K562 (cell line): ENCODE measurements around the gene MTA2. TPM values are rescaled to one million over a fixed set of nuclear protein-coding genes. Genes with fewer than 3 reads are reported as not detected.

Experiments
- ARNT ChIP-seq, 2 experiments: fragments of 450-650 bp; IDR thresholded peaks; 2 replicates each; pipeline ENCODE4 v1.6.1; 2016; ENCODE audit warnings: mild to moderate bottlenecking in 1 of 2
- BCL6 ChIP-seq: fragments of 250-450 bp; sonication (Bioruptor Pico); IDR thresholded peaks from 2 replicates; pipeline ENCODE4 v1.4.0; 2020
- CBFA2T3 ChIP-seq: fragments of 450-650 bp; IDR thresholded peaks from 2 replicates; pipeline ENCODE4 v1.6.1; 2017
- CEBPG ChIP-seq, 3 experiments: fragments of 200-800 bp in 1 of 3; sonication (Bioruptor generic) in 1 of 3; sonication (generic) in 1 of 3; formaldehyde crosslinking in 1 of 3; IDR thresholded peaks in 2 of 3; conservative IDR thresholded peaks in 1 of 3; 2 replicates each; pipeline versions ENCODE4 v1.6.1 to v1.8.0; 2016 to 2022; ENCODE audit warnings: missing compliant biosample characterization in 2 of 3, missing genetic modification characterization in 2 of 3, mild to moderate bottlenecking in 1 of 3, missing genetic modification reagents in 1 of 3
- CHD4 ChIP-seq: fragments of 200-600 bp; sonication (generic); IDR thresholded peaks from 3 replicates; pipeline ENCODE4 v1.6.1; 2012; ENCODE audit warnings: low read depth, mild to moderate bottlenecking, mixed read lengths, low read length, inconsistent platforms; ENCODE audit not compliant: insufficient read depth, insufficient replicate concordance, poor library complexity, severe bottlenecking
- FOXJ3 ChIP-seq: sonication (generic); formaldehyde crosslinking; IDR thresholded peaks from 2 replicates; pipeline ENCODE4 v1.4.0; 2020; ENCODE audit warnings: mild to moderate bottlenecking, missing genetic modification reagents
- HDAC3 ChIP-seq: fragments of 450-650 bp; IDR thresholded peaks from 2 replicates; pipeline ENCODE4 v1.6.1; 2018; ENCODE audit warnings: borderline replicate concordance, mild to moderate bottlenecking, moderate library complexity; ENCODE audit not compliant: partially characterized antibody
- PYGO2 ChIP-seq: fragments of 450-650 bp; IDR thresholded peaks from 2 replicates; pipeline ENCODE4 v1.6.1; 2016; ENCODE audit warnings: mild to moderate bottlenecking, missing genetic modification characterization, moderate library complexity, missing compliant biosample characterization
- RHOXF2B ChIP-seq: fragments of 250-450 bp; sonication (Bioruptor Pico); conservative IDR thresholded peaks from 2 replicates; pipeline ENCODE4 v1.5.1; 2021
- SIN3A ChIP-seq, 2 experiments: fragments of 150-350 bp in 1 of 2; IDR thresholded peaks; 2 replicates each; pipeline ENCODE4 v1.6.1; 2011 to 2016; ENCODE audit warnings: borderline replicate concordance in 2 of 2, low read depth in 2 of 2, low read length in 2 of 2, mild to moderate bottlenecking in 2 of 2, moderate library complexity in 2 of 2; ENCODE audit not compliant: control insufficient read depth in 1 of 2
- SMAD2 ChIP-seq: fragments of 150-350 bp; IDR thresholded peaks from 2 replicates; pipeline ENCODE4 v1.6.1; 2014; ENCODE audit warnings: low read depth, mild to moderate bottlenecking, low read length
- ZNF311 ChIP-seq: fragments of 250-450 bp; sonication (Bioruptor Pico); IDR thresholded peaks from 2 replicates; pipeline ENCODE4 v1.4.0; 2020; ENCODE audit warnings: mild to moderate bottlenecking, moderate library complexity
- ZNF696 ChIP-seq: fragments of 250-450 bp; sonication (Bioruptor Pico); conservative IDR thresholded peaks from 2 replicates; pipeline ENCODE4 v1.4.0; 2020; ENCODE audit warnings: mild to moderate bottlenecking, moderate library complexity
- polyA plus RNA-seq, 8 experiments: library from polyadenylated mRNA; depleted of rRNA in 4 of 8; stranded (reverse) in 5 of 8; unstranded in 3 of 8; fragments of >200 nt; fragmentation: Nextera tagmentation in 2 of 8; fragmentation: Illumina TruSeq in 1 of 8; extraction: Ambion mirVana in 2 of 8; extraction: Trizol in 1 of 8; gene quantifications; 2 replicates each; pipeline versions ENCODE4 v1.2.1 to v1.2.3, GENCODE V29; 2011 to 2014; ENCODE audit warnings: inconsistent platforms in 1 of 8, missing spikeins in 1 of 8
- total RNA-seq, 7 experiments: library from RNA; depleted of rRNA in 6 of 7; stranded (reverse); fragments of >200 nt in 6 of 7; fragmentation: Illumina TruSeq in 2 of 7; extraction: Trizol in 2 of 7; gene quantifications; 2 replicates each; pipeline versions ENCODE4 v1.2.1 to v1.2.3, GENCODE V29; 2011 to 2021; ENCODE audit warnings: low replicate concordance in 1 of 7
- TF ChIP-seq, protein P1 (sequence below): IDR thresholded peaks from 2 replicates; pipeline ENCODE4 v1.6.1; 2012; ENCODE audit warnings: low read depth, low read length, improper control_type of control experiment, borderline replicate concordance
- TF ChIP-seq, protein P2 (sequence below): fragments of 250-450 bp; sonication (Bioruptor Pico); IDR thresholded peaks from 2 replicates; pipeline ENCODE4 v1.8.0; 2021; ENCODE audit warnings: moderate library complexity, mild to moderate bottlenecking, inconsistent platforms
- TF ChIP-seq, protein P3 (sequence below): fragments of 250-450 bp; sonication (Bioruptor Pico); IDR thresholded peaks from 2 replicates; pipeline ENCODE4 v1.5.1; 2021; ENCODE audit warnings: mild to moderate bottlenecking
- TF ChIP-seq, protein P4 (sequence below): sonication (generic); formaldehyde crosslinking; IDR thresholded peaks from 2 replicates; pipeline ENCODE4 v1.8.1; 2023; ENCODE audit warnings: mild to moderate bottlenecking, missing genetic modification reagents

Gene MTA2
- total and polyA plus RNA-seq, 9 of the 15 experiments (the other 6 are each of a cell fraction or from before 2014, with no cell fraction given) = 6.2 to 220 (median 172) TPM

DNA sequence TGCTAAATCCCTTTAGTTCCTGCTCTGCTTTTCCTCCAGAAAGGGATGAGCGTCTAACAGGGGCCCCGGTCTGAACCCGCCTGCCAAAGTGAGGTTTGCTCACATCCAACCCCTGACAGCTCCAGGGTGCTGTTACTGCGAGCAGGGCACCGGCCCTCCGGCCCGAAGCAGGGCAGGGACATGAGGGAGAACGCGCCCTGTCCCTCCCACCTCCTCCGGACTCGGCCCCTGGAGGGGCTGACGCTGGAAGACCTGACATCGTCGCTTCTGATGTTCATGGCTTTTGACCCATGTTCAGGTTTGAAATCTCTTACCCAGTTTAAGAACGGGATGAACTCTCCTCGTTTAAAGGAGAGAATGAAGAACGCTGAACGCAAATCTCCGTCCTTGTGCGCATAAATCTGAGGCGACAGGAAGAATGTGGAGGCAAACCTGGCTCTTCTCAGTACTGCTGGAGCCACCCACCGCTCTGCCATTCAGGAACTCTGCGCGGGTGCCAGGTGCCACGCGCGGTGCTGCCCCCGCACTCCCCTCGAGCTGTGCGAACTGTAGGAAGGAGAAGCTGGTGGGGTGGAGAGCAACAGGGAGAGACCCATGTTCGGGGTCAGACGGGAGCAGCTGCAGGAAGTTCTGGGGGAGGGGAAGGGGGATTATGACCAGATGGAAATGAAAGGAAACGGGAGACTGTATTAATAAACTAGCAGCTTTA, 27.1 kb downstream of the MTA2 start (continued):
- TF ChIP-seq CEBPG (CRISPR knock-in tag; IDR thresholded peaks at IDR 0.05) = no peak
- no peak for TF ChIP-seq CEBPG (tag; conservative IDR thresholded peaks at IDR 0.05 in 1 of 2, IDR thresholded peaks at IDR 0.05 in 1 of 2)
- no peak for TF ChIP-seq PYGO2
- 0 out of 2 replicates have a peak, but pooled peaks have one; percentile 54 for TF ChIP-seq RHOXF2B (CRISPR knock-in tag)
- TF ChIP-seq CBFA2T3 = no peak
- TF ChIP-seq, protein P1, sequence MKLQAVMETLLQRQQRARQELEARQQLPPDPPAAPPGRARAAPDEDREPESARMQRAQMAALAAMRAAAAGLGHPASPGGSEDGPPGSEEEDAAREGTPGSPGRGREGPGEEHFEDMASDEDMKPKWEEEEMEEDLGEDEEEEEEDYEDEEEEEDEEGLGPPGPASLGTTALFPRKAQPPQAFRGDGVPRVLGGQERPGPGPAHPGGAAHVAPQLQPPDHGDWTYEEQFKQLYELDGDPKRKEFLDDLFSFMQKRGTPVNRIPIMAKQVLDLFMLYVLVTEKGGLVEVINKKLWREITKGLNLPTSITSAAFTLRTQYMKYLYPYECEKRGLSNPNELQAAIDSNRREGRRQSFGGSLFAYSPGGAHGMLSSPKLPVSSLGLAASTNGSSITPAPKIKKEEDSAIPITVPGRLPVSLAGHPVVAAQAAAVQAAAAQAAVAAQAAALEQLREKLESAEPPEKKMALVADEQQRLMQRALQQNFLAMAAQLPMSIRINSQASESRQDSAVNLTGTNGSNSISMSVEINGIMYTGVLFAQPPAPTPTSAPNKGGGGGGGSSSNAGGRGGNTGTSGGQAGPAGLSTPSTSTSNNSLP = no peak
- peak in 1 of 2 experiments; percentile 53; a peak in 1 of 4 replicates for TF ChIP-seq SIN3A (IDR thresholded peaks at IDR 0.05; ENCODE audit: borderline replicate concordance in 2 of 2, control insufficient read depth in 1 of 2, low read depth in 2 of 2, low read length in 2 of 2)
- TF ChIP-seq, protein P2, sequence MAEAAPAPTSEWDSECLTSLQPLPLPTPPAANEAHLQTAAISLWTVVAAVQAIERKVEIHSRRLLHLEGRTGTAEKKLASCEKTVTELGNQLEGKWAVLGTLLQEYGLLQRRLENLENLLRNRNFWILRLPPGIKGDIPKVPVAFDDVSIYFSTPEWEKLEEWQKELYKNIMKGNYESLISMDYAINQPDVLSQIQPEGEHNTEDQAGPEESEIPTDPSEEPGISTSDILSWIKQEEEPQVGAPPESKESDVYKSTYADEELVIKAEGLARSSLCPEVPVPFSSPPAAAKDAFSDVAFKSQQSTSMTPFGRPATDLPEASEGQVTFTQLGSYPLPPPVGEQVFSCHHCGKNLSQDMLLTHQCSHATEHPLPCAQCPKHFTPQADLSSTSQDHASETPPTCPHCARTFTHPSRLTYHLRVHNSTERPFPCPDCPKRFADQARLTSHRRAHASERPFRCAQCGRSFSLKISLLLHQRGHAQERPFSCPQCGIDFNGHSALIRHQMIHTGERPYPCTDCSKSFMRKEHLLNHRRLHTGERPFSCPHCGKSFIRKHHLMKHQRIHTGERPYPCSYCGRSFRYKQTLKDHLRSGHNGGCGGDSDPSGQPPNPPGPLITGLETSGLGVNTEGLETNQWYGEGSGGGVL (CRISPR knock-in tag) = no peak
- TF ChIP-seq, protein P3, sequence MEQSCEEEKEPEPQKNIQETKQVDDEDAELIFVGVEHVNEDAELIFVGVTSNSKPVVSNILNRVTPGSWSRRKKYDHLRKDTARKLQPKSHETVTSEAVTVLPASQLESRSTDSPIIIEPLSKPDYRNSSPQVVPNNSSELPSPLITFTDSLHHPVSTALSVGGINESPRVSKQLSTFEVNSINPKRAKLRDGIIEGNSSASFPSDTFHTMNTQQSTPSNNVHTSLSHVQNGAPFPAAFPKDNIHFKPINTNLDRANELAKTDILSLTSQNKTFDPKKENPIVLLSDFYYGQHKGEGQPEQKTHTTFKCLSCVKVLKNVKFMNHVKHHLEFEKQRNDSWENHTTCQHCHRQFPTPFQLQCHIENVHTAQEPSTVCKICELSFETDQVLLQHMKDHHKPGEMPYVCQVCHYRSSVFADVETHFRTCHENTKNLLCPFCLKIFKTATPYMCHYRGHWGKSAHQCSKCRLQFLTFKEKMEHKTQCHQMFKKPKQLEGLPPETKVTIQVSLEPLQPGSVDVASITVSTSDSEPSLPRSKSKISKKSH = no peak; the same call in 1 of the 2 replicates
- no peak for TF ChIP-seq SMAD2
- no peak for TF ChIP-seq BCL6 (CRISPR knock-in tag)
- TF ChIP-seq, protein P4, sequence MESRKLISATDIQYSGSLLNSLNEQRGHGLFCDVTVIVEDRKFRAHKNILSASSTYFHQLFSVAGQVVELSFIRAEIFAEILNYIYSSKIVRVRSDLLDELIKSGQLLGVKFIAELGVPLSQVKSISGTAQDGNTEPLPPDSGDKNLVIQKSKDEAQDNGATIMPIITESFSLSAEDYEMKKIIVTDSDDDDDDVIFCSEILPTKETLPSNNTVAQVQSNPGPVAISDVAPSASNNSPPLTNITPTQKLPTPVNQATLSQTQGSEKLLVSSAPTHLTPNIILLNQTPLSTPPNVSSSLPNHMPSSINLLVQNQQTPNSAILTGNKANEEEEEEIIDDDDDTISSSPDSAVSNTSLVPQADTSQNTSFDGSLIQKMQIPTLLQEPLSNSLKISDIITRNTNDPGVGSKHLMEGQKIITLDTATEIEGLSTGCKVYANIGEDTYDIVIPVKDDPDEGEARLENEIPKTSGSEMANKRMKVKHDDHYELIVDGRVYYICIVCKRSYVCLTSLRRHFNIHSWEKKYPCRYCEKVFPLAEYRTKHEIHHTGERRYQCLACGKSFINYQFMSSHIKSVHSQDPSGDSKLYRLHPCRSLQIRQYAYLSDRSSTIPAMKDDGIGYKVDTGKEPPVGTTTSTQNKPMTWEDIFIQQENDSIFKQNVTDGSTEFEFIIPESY (CRISPR knock-in tag) = no peak
- 0 out of 2 replicates have a peak, but pooled peaks have one; percentile 63 for TF ChIP-seq ZNF696 (CRISPR knock-in tag)
- no peak for TF ChIP-seq HDAC3
- TF ChIP-seq FOXJ3 (CRISPR knock-in tag) = no peak
- TF ChIP-seq ZNF311 = no peak
- no peak for TF ChIP-seq ARNT (IDR thresholded peaks at IDR 0.05)
- TF ChIP-seq CHD4 = no peak
